C4-2B (cell line): ENCODE data around the gene SEPTIN8.

Source experiments
- ZFX ChIP-seq: fragments of 450-650 bp; IDR thresholded peaks from 2 replicates; pipeline ENCODE4 v1.6.1; 2017
- TF ChIP-seq, protein P1 (sequence below): fragments of 450-650 bp; conservative IDR thresholded peaks from 2 replicates; pipeline ENCODE4 v1.5.1; 2017; ENCODE audit warnings: mild to moderate bottlenecking

GRCh38 chr5:132819468-132819867, 42.4 kb upstream of the SEPTIN8 start:
- TF ChIP-seq, protein P1, sequence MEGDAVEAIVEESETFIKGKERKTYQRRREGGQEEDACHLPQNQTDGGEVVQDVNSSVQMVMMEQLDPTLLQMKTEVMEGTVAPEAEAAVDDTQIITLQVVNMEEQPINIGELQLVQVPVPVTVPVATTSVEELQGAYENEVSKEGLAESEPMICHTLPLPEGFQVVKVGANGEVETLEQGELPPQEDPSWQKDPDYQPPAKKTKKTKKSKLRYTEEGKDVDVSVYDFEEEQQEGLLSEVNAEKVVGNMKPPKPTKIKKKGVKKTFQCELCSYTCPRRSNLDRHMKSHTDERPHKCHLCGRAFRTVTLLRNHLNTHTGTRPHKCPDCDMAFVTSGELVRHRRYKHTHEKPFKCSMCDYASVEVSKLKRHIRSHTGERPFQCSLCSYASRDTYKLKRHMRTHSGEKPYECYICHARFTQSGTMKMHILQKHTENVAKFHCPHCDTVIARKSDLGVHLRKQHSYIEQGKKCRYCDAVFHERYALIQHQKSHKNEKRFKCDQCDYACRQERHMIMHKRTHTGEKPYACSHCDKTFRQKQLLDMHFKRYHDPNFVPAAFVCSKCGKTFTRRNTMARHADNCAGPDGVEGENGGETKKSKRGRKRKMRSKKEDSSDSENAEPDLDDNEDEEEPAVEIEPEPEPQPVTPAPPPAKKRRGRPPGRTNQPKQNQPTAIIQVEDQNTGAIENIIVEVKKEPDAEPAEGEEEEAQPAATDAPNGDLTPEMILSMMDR: no peak
- TF ChIP-seq ZFX: no peak
